ENCODE data around the gene NRP1.
A peak's percentile ranks its signal among the peaks of the same experiment; 100 is the strongest.

Gene NRP1

DNA sequence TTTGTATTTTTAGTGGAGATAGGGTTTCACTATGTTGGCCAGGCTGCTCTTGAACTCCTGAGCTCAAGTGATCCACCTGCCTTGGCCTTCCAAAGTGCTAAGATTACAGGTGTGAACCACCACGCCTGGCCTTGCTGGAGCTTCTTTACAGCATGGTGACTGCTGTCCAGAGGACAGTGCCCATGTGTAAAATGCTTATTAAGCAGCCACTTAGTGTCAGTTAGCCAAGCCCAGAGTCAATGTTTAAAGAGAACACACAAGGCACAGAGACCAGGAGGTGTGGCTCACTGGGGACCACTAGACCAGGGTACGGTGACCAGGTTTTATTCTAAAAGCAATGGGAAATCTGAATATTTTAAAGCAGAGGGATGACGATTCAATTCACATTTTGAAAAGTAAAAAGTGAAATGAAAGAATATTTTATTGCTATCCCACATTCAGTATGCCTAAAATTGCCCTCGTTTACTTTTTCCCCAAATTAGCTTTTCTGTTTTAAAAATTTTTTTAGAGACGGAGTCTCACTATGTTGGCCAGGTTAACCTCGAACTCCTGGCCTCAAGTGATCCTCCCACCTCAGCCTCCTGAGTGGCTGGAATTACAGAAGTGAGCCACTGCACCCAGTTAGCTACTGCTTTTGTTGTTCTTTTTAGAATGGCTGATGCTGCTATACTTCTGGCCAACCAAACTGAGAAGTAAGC lies 172.8 kb downstream of the NRP1 start:
- TF ChIP-seq, protein P1, sequence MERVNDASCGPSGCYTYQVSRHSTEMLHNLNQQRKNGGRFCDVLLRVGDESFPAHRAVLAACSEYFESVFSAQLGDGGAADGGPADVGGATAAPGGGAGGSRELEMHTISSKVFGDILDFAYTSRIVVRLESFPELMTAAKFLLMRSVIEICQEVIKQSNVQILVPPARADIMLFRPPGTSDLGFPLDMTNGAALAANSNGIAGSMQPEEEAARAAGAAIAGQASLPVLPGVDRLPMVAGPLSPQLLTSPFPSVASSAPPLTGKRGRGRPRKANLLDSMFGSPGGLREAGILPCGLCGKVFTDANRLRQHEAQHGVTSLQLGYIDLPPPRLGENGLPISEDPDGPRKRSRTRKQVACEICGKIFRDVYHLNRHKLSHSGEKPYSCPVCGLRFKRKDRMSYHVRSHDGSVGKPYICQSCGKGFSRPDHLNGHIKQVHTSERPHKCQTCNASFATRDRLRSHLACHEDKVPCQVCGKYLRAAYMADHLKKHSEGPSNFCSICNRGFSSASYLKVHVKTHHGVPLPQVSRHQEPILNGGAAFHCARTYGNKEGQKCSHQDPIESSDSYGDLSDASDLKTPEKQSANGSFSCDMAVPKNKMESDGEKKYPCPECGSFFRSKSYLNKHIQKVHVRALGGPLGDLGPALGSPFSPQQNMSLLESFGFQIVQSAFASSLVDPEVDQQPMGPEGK (CRISPR knock-in tag; IDR thresholded peaks at IDR 0.05; ENCODE audit: borderline replicate concordance) = no peak
- TF ChIP-seq ZC3H10 (CRISPR knock-in tag; IDR thresholded peaks at IDR 0.05) (no peak), CSRNP3 (CRISPR knock-in tag; IDR thresholded peaks at IDR 0.05) (no peak), TOX (CRISPR knock-in tag; IDR thresholded peaks at IDR 0.05; ENCODE audit: borderline replicate concordance) (no peak), ZNF565 (CRISPR knock-in tag; conservative IDR thresholded peaks at IDR 0.05; ENCODE audit: low read depth) (no peak), TCF4 (CRISPR knock-in tag; IDR thresholded peaks at IDR 0.05; ENCODE audit: borderline replicate concordance) (no peak), OSR1 (CRISPR knock-in tag; IDR thresholded peaks at IDR 0.05) (no peak), ESRRG (CRISPR knock-in tag; IDR thresholded peaks at IDR 0.05) (no peak), ZNF70 (CRISPR knock-in tag; IDR thresholded peaks at IDR 0.05) (no peak), ISL1 (CRISPR knock-in tag; IDR thresholded peaks at IDR 0.05) (no peak)
- ATAC-seq = no peak

DNA sequence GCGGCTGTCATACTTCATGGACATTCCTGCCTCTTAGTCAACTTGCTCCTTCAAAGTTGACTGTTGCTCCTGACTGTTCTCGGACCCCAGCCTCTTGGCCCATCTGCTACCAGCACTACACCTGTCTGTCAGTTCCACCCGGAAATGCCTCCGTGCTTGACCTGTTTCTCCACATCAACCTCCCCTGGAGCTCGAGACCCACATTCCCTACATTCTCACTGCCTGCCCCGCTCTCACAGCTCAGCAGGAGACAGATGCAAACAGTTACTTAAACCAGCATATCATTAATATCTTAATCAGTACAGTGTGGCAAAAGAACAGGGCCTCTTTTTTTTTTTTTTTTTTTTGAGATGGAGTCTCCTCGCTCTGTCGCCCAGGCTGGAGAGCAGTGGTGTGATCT lies 174.3 kb downstream of the NRP1 start:
- no peak for ATAC-seq
- TF ChIP-seq ISL1 (CRISPR knock-in tag; IDR thresholded peaks at IDR 0.05) = no peak
- no peak for TF ChIP-seq ZFP30 (CRISPR knock-in tag; IDR thresholded peaks at IDR 0.05)
- TF ChIP-seq, protein P2, sequence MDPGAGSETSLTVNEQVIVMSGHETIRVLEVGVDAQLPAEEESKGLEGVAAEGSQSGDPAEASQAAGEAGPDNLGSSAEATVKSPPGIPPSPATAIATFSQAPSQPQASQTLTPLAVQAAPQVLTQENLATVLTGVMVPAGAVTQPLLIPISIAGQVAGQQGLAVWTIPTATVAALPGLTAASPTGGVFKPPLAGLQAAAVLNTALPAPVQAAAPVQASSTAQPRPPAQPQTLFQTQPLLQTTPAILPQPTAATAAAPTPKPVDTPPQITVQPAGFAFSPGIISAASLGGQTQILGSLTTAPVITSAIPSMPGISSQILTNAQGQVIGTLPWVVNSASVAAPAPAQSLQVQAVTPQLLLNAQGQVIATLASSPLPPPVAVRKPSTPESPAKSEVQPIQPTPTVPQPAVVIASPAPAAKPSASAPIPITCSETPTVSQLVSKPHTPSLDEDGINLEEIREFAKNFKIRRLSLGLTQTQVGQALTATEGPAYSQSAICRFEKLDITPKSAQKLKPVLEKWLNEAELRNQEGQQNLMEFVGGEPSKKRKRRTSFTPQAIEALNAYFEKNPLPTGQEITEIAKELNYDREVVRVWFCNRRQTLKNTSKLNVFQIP (CRISPR knock-in tag; IDR thresholded peaks at IDR 0.05; ENCODE audit: borderline replicate concordance, low read depth) = no peak
- TF ChIP-seq RARB (CRISPR knock-in tag; IDR thresholded peaks at IDR 0.05) = no peak
- no peak for TF ChIP-seq BACH2 (CRISPR knock-in tag; IDR thresholded peaks at IDR 0.05; ENCODE audit: borderline replicate concordance)
- no peak for TF ChIP-seq ESRRG (CRISPR knock-in tag; IDR thresholded peaks at IDR 0.05)
- TF ChIP-seq, protein P3, sequence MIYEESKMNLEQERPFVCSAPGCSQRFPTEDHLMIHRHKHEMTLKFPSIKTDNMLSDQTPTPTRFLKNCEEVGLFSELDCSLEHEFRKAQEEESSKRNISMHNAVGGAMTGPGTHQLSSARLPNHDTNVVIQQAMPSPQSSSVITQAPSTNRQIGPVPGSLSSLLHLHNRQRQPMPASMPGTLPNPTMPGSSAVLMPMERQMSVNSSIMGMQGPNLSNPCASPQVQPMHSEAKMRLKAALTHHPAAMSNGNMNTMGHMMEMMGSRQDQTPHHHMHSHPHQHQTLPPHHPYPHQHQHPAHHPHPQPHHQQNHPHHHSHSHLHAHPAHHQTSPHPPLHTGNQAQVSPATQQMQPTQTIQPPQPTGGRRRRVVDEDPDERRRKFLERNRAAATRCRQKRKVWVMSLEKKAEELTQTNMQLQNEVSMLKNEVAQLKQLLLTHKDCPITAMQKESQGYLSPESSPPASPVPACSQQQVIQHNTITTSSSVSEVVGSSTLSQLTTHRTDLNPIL (CRISPR knock-in tag; IDR thresholded peaks at IDR 0.05; ENCODE audit: low read depth) = no peak

DNA sequence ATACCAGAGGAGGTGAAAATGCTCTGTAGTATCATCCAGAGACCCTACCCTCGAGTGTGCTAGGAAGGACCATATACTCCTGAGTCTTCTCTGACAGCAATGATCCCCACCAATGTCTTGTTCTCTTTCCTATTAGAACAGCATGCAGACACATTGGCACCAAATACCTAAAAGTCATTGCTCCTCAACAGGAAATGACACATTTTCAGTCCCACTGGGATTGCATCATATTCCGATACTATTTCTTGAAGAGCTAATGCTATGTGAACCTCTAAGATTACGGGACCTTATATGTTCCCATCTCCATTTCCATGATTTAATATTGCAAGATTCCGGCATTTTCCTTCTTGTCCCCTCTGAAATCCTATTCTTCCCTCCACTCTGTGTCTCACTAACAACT lies 177.4 kb downstream of the NRP1 start:
- no peak for ATAC-seq
- TF ChIP-seq ZC3H10 (CRISPR knock-in tag; IDR thresholded peaks at IDR 0.05) (no peak), ZNF8 (CRISPR knock-in tag; IDR thresholded peaks at IDR 0.05) (no peak), BACH2 (CRISPR knock-in tag; IDR thresholded peaks at IDR 0.05; ENCODE audit: borderline replicate concordance) (no peak), ESRRG (CRISPR knock-in tag; IDR thresholded peaks at IDR 0.05) (no peak), TCF4 (CRISPR knock-in tag; IDR thresholded peaks at IDR 0.05; ENCODE audit: borderline replicate concordance) (no peak), CSDC2 (CRISPR knock-in tag; IDR thresholded peaks at IDR 0.05) (no peak)

- TF ChIP-seq ARNTL (CRISPR knock-in tag; IDR thresholded peaks at IDR 0.05; ENCODE audit: borderline replicate concordance, low read depth) (no peak), TCF4 (CRISPR knock-in tag; IDR thresholded peaks at IDR 0.05; ENCODE audit: borderline replicate concordance) (no peak), TOX (CRISPR knock-in tag; IDR thresholded peaks at IDR 0.05; ENCODE audit: borderline replicate concordance) (no peak), ZNF70 (CRISPR knock-in tag; IDR thresholded peaks at IDR 0.05) (no peak), ZFP30 (CRISPR knock-in tag; IDR thresholded peaks at IDR 0.05) (no peak), RARB (CRISPR knock-in tag; IDR thresholded peaks at IDR 0.05) (no peak), PPARA (CRISPR knock-in tag; IDR thresholded peaks at IDR 0.05; ENCODE audit: borderline replicate concordance) (no peak), BACH2 (CRISPR knock-in tag; IDR thresholded peaks at IDR 0.05; ENCODE audit: borderline replicate concordance) (no peak), ZC3H10 (CRISPR knock-in tag; IDR thresholded peaks at IDR 0.05) (no peak), ISL1 (CRISPR knock-in tag; IDR thresholded peaks at IDR 0.05) (no peak)
- TF ChIP-seq, protein P4, sequence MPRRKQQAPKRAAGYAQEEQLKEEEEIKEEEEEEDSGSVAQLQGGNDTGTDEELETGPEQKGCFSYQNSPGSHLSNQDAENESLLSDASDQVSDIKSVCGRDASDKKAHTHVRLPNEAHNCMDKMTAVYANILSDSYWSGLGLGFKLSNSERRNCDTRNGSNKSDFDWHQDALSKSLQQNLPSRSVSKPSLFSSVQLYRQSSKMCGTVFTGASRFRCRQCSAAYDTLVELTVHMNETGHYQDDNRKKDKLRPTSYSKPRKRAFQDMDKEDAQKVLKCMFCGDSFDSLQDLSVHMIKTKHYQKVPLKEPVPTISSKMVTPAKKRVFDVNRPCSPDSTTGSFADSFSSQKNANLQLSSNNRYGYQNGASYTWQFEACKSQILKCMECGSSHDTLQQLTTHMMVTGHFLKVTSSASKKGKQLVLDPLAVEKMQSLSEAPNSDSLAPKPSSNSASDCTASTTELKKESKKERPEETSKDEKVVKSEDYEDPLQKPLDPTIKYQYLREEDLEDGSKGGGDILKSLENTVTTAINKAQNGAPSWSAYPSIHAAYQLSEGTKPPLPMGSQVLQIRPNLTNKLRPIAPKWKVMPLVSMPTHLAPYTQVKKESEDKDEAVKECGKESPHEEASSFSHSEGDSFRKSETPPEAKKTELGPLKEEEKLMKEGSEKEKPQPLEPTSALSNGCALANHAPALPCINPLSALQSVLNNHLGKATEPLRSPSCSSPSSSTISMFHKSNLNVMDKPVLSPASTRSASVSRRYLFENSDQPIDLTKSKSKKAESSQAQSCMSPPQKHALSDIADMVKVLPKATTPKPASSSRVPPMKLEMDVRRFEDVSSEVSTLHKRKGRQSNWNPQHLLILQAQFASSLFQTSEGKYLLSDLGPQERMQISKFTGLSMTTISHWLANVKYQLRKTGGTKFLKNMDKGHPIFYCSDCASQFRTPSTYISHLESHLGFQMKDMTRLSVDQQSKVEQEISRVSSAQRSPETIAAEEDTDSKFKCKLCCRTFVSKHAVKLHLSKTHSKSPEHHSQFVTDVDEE (CRISPR knock-in tag; IDR thresholded peaks at IDR 0.05) = no peak
- TF ChIP-seq, protein P3 (CRISPR knock-in tag; IDR thresholded peaks at IDR 0.05; ENCODE audit: low read depth) = no peak
- peak; percentile 94 for ATAC-seq
Measured at GRCh38 chr10:33155720-33156638, 178.5 kb downstream of the NRP1 start.
